Measurements from ENCODE around the gene PAIP2. TPM values are rescaled to one million over a fixed set of nuclear protein-coding genes. Genes with fewer than 3 reads are reported as not detected.

Gene PAIP2
- total RNA-seq, 5 donors from 2014 or later (not counting 1 experiment from before 2014, with no cell fraction given), result 96.5 to 119 (median 101) TPM

GRCh38 chr5:139418793-139419192 is 77.1 kb downstream of the PAIP2 start:
- peaks cover 10 to 14% of the 10 kb centered on the region in 2 experiments for H3K4me1 ChIP-seq (ENCODE audit: control insufficient read depth in 1 of 2, extremely low read depth in 1 of 2, insufficient read depth in 2 of 2, low read length in 2 of 2)
- CTCF ChIA-PET, result interaction anchor here in 1 of 2 donors (0.7 to 3.2 kb wide), 2 partner anchors 95 to 133 kb away, joined by 3 to 22 read pairs; no protein-coding TSS in a partner anchor
- DNase-seq (no peak), ATAC-seq (replicated peaks in 1 of 4) (no peak)
- no peak overlapping the region for H3K27ac Mint-ChIP-seq
- no peaks in the 10 kb centered on the region for H3K9me3 Mint-ChIP-seq
- POLR2A ChIA-PET, result interaction anchor here (0.6 to 0.7 kb wide), 2 partner anchors 8 to 194 kb away, joined by 3 read pairs; no protein-coding TSS in a partner anchor
- H3K27ac ChIP-seq (ENCODE audit: low read length), result no peak overlapping the region
- no peaks in the 10 kb centered on the region for H3K27me3 Mint-ChIP-seq
- H3K4me3 Mint-ChIP-seq, result no peak overlapping the region
- no CpG with 5 or more reads among the region's 1 CpG for WGBS (ENCODE audit: insufficient coverage)
- no peak overlapping the region for H3K4me3 ChIP-seq (ENCODE audit: control insufficient read depth in 1 of 2, extremely low read depth in 1 of 2, low read length in 1 of 2)
- H3K27me3 ChIP-seq (replicated peaks in 1 of 2; ENCODE audit: control insufficient read depth in 2 of 2, extremely low read depth in 1 of 2, insufficient read depth in 2 of 2, low read length in 1 of 2), result no peaks in the 10 kb centered on the region
- H3K4me1 Mint-ChIP-seq, result peaks cover 23 to 33% (median 26%) of the 10 kb centered on the region in 3 donors
- H3K9me3 ChIP-seq, result no peaks in the 10 kb centered on the region
- H3K36me3 Mint-ChIP-seq, result peaks cover 26% of the 10 kb centered on the region
- peaks cover 0 to 14% of the 10 kb centered on the region in 2 donors for H3K36me3 ChIP-seq (ENCODE audit: control insufficient read depth in 2 of 2, extremely low read depth in 1 of 2, insufficient read depth in 1 of 2, low read length in 1 of 2)

Other genes starting within 250 kb of the PAIP2 start
- 10 to 100 TPM; 14.2 to 16.5 (median 15.8) TPM for gene SIL1, start 143.5 kb upstream of the PAIP2 start, total RNA-seq
- 100 to 1,000 TPM; 187 to 359 (median 200) TPM for gene MATR3, start 48.1 kb upstream of the PAIP2 start, total RNA-seq
- under 1 TPM in 2 of 5 donors, not detected in 3; 0.15 to 0.86 TPM for gene SLC23A1, start 41.4 kb downstream of the PAIP2 start, total RNA-seq
- 1 to 10 TPM; 2.2 to 6.5 (median 5.0) TPM for gene MZB1, start 48.1 kb downstream of the PAIP2 start, total RNA-seq
- 1 to 10 TPM in 3 of 5 donors, under 1 TPM in 2; 0.58 to 1.7 (median 1.5) TPM for gene PROB1, start 53.2 kb downstream of the PAIP2 start, total RNA-seq
- gene SPATA24, start 62.2 kb downstream of the PAIP2 start, total RNA-seq, result 1 to 10 TPM; 3.6 to 9.0 (median 4.8) TPM
- 1 to 10 TPM; 4.7 to 7.2 (median 6.4) TPM for gene DNAJC18, start 97.7 kb downstream of the PAIP2 start, total RNA-seq
- under 1 TPM in 1 of 5 donors, not detected in 4; 0.70 TPM for gene ECSCR, start 120.9 kb downstream of the PAIP2 start, total RNA-seq
- 1 to 10 TPM in 1 of 5 donors, under 1 TPM in 4; 0.13 to 1.1 (median 0.47) TPM for gene SMIM33, start 129.2 kb downstream of the PAIP2 start, total RNA-seq
- gene STING1, start 140.9 kb downstream of the PAIP2 start, total RNA-seq, result 100 to 1,000 TPM; 102 to 181 (median 138) TPM
- gene UBE2D2, start 219.5 kb downstream of the PAIP2 start, total RNA-seq, result 100 to 1,000 TPM; 138 to 176 (median 152) TPM

Measured in T-cell (primary cell).